Mesendoderm (in vitro differentiated cells): ENCODE measurements around the gene RAB5A.
A peak's percentile ranks its signal among the peaks of the same experiment; 100 is the strongest.
"Not testable (repeated sequence)": the region's sequence is repeated elsewhere in the genome, so short reads cannot be mapped to it uniquely, and the experiment has no call there.

Experiments used
- DNase-seq: peaks from one replicate; pipeline ENCODE4 v3.0.0; 2013
- H2AK5ac ChIP-seq: 2 replicates; pipeline ENCODE4 v1.6.1; 2013; ENCODE audit warnings: low read length, inconsistent platforms
- H2BK120ac ChIP-seq: 2 replicates; pipeline ENCODE4 v1.6.1; 2013; ENCODE audit warnings: low read depth, mild to moderate bottlenecking, low read length, moderate library complexity, mixed read lengths
- H2BK15ac ChIP-seq: replicated peaks from 2 replicates; pipeline ENCODE4 v1.6.1; 2013; ENCODE audit warnings: low read depth, mild to moderate bottlenecking, moderate library complexity
- H2BK5ac ChIP-seq: 2 replicates; pipeline ENCODE4 v1.6.1; 2013; ENCODE audit warnings: low read length, inconsistent platforms
- H3K18ac ChIP-seq: 2 replicates; pipeline ENCODE4 v1.6.1; 2013; ENCODE audit warnings: mild to moderate bottlenecking, low read length, mixed read lengths
- H3K23ac ChIP-seq: one replicate; pipeline ENCODE4 v1.6.1; 2013; ENCODE audit warnings: low read length
- H3K27ac ChIP-seq: 2 replicates; pipeline ENCODE4 v1.5.1; 2013; ENCODE audit warnings: low read depth, mild to moderate bottlenecking, inconsistent platforms, low read length, moderate library complexity
- H3K27me3 ChIP-seq: 2 replicates; pipeline ENCODE4 v1.6.1; 2013; ENCODE audit warnings: low read length, control low read depth, mild to moderate bottlenecking, inconsistent platforms; ENCODE audit not compliant: insufficient read depth, poor library complexity
- H3K36me3 ChIP-seq: 2 replicates; pipeline ENCODE4 v1.6.1; 2013; ENCODE audit warnings: low read length, inconsistent platforms; ENCODE audit not compliant: control insufficient read depth, insufficient read depth
- H3K4ac ChIP-seq: one replicate; pipeline ENCODE4 v1.6.1; 2013; ENCODE audit warnings: low read depth, mild to moderate bottlenecking, low read length, moderate library complexity
- H3K4me1 ChIP-seq: 2 replicates; pipeline ENCODE4 v1.6.1; 2013; ENCODE audit warnings: low read depth, low read length, inconsistent platforms; ENCODE audit not compliant: control insufficient read depth
- H3K4me2 ChIP-seq: 2 replicates; pipeline ENCODE4 v1.6.1; 2013; ENCODE audit warnings: low read length
- H3K4me3 ChIP-seq: 2 replicates; pipeline ENCODE4 v1.5.1; 2013; ENCODE audit warnings: mild to moderate bottlenecking, low read length
- H3K56ac ChIP-seq: one replicate; pipeline ENCODE4 v1.6.1; 2013; ENCODE audit warnings: low read length
- H3K79me1 ChIP-seq: 2 replicates; pipeline ENCODE4 v1.6.1; 2013; ENCODE audit warnings: low read length, inconsistent platforms
- H3K79me2 ChIP-seq: 2 replicates; pipeline ENCODE4 v1.6.1; 2013; ENCODE audit warnings: mild to moderate bottlenecking, low read length; ENCODE audit not compliant: control insufficient read depth, insufficient read depth
- H3K9ac ChIP-seq: 2 replicates; pipeline ENCODE4 v1.6.1; 2013; ENCODE audit warnings: low read length, inconsistent platforms
- H4K5ac ChIP-seq: one replicate; pipeline ENCODE4 v1.6.1; 2013; ENCODE audit warnings: low read length
- H4K8ac ChIP-seq: one replicate; pipeline ENCODE4 v1.6.1; 2013; ENCODE audit warnings: low read depth, mild to moderate bottlenecking, control low read depth, low read length, moderate library complexity
- WGBS: extraction: QIAGEN DNeasy Blood & Tissue Kit; methylation state at CpG from one replicate; pipeline ENCODE4 v1.1.7; 2013; ENCODE audit warnings: low lambda C conversion rate, missing lambda C conversion rate; ENCODE audit not compliant: insufficient coverage; ENCODE audit errors: extremely low coverage; 5-methylcytosine and 5-hydroxymethylcytosine counted together

Gene RAB5A

DNA sequence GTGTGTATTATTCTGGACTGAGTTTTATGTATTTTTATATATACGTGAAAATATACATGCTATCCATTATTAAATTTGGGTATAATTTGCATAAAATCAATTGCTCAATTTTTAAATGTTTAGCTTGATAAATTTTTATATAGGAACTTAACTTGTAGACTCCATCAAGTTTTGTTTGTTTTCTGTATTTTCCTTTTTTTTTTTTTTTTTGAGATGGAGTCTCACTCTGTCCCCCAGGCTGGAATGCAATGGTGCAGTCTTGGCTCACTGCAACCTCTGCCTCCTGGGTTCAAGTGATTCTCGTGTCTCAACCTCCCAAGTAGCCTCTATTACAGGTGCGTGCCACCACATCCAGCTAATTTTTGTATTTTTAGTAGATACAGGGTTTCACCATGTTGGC is 69.2 kb downstream of the RAB5A start:
- H3K4me1 ChIP-seq, H3K4me3 ChIP-seq, H2BK5ac ChIP-seq, H3K9ac ChIP-seq, H3K18ac ChIP-seq, H3K27me3 ChIP-seq, H3K27ac ChIP-seq, H4K5ac ChIP-seq, DNase-seq, H3K36me3 ChIP-seq, H2BK15ac ChIP-seq, H3K79me1 ChIP-seq, H2AK5ac ChIP-seq, H3K4ac ChIP-seq, H2BK120ac ChIP-seq, H4K8ac ChIP-seq, H3K4me2 ChIP-seq, H3K79me2 ChIP-seq, H3K56ac ChIP-seq, H3K23ac ChIP-seq: not testable (repeated sequence)
- WGBS, result no CpG with 5 or more reads among the region's 3 CpGs

DNA sequence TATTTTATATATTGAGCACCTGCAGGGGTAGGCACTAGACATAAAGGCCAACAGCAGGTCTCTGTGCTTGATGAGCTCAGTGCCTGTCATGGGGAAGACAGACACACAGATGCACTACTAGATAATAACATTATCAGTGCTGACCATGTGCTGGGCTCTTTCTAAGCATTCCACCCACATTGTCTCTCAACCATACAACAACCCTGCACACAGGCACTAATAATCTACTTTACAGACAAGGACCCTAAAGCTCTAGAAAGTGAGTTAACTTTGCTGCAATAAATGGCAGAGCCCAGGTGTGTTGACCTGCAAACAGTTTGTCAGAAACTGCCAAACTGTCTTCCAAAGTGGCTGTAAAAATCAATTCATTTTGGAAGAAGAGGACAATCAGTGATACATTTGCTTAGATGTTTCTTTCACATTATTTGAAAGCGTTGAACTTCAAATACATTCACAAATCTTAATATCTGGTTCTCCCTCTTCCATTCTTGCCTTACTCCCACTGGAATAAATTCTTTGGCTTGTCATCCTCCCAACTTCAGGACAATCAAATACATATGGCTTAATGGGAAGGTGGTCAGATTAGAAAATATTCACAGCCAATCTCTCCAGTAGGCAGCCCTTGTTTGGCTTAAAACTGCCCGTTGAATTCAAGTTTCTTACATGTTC is 76.2 kb downstream of the RAB5A start:
- H3K4me1 ChIP-seq, result no peaks in the 10 kb centered on the region
- no peak overlapping the region for H3K23ac ChIP-seq
- DNase-seq, result no peak
- no peak overlapping the region for H4K5ac ChIP-seq
- H2BK120ac ChIP-seq, result no peak overlapping the region
- no peak overlapping the region for H3K18ac ChIP-seq
- H3K27me3 ChIP-seq, result no peaks in the 10 kb centered on the region
- no peaks in the 10 kb centered on the region for H3K36me3 ChIP-seq
- H2AK5ac ChIP-seq, result no peak overlapping the region
- H4K8ac ChIP-seq, result no peak overlapping the region
- no peak overlapping the region for H3K4me2 ChIP-seq
- no peak overlapping the region for H2BK15ac ChIP-seq
- no peak overlapping the region for H3K56ac ChIP-seq
- H3K79me1 ChIP-seq, result no peaks in the 10 kb centered on the region
- no peak overlapping the region for H3K4ac ChIP-seq
- WGBS, result no CpG with 5 or more reads among the region's 2 CpGs
- H2BK5ac ChIP-seq, result no peak overlapping the region
- H3K9ac ChIP-seq, result no peak overlapping the region
- H3K27ac ChIP-seq, result no peak overlapping the region
- no peak overlapping the region for H3K4me3 ChIP-seq
- no peaks in the 10 kb centered on the region for H3K79me2 ChIP-seq

- Histone ChIP-seq H3K79me2 (no peaks in the 10 kb centered on the region), H4K8ac (no peak overlapping the region), H2BK5ac (no peak overlapping the region), H3K4me2 (no peak overlapping the region), H3K23ac (no peak overlapping the region), H4K5ac (no peak overlapping the region), H3K4me3 (no peak overlapping the region), H3K27me3 (no peaks in the 10 kb centered on the region), H3K79me1 (no peaks in the 10 kb centered on the region), H2BK120ac (no peak overlapping the region), H2AK5ac (no peak overlapping the region), H3K18ac (no peak overlapping the region), H3K4me1 (no peaks in the 10 kb centered on the region), H3K27ac (no peak overlapping the region), H2BK15ac (no peak overlapping the region), H3K9ac (no peak overlapping the region), H3K56ac (no peak overlapping the region), H3K36me3 (no peaks in the 10 kb centered on the region), H3K4ac (no peak overlapping the region)
- WGBS, result no CpG with 5 or more reads among the region's 2 CpGs
- no peak for DNase-seq
Measured at GRCh38 chr3:20023623-20024405, 76.9 kb downstream of the RAB5A start.

- H4K5ac ChIP-seq, result no peak overlapping the region
Measured at GRCh38 chr3:20027136-20027535, 80.2 kb downstream of the RAB5A start.

GRCh38 chr3:20028905-20029331 is 82.0 kb downstream of the RAB5A start:
- no peak overlapping the region for H2BK5ac ChIP-seq
- no peak overlapping the region for H2BK15ac ChIP-seq
- no peak overlapping the region for H3K56ac ChIP-seq
- H3K23ac ChIP-seq, result no peak overlapping the region
- no peak overlapping the region for H2AK5ac ChIP-seq
- H3K36me3 ChIP-seq, result no peaks in the 10 kb centered on the region
- DNase-seq, result peak; percentile 26
- WGBS, result no CpG with 5 or more reads among the region's 7 CpGs
- H3K27ac ChIP-seq, result no peak overlapping the region
- H3K79me1 ChIP-seq, result no peaks in the 10 kb centered on the region
- H4K5ac ChIP-seq, result no peak overlapping the region
- no peak overlapping the region for H2BK120ac ChIP-seq
- H3K9ac ChIP-seq, result no peak overlapping the region
- no peaks in the 10 kb centered on the region for H3K27me3 ChIP-seq
- H3K18ac ChIP-seq, result no peak overlapping the region
- H3K4me2 ChIP-seq, result no peak overlapping the region
- H3K4me1 ChIP-seq, result no peaks in the 10 kb centered on the region
- H3K4ac ChIP-seq, result no peak overlapping the region
- no peak overlapping the region for H3K4me3 ChIP-seq
- H4K8ac ChIP-seq, result no peak overlapping the region
- no peaks in the 10 kb centered on the region for H3K79me2 ChIP-seq

More at GRCh38 chr3:20027136-20027535, 80.2 kb downstream of the RAB5A start:
- H3K18ac ChIP-seq, result no peak overlapping the region
- no peaks in the 10 kb centered on the region for H3K4me1 ChIP-seq
- no CpG with 5 or more reads among the region's 4 CpGs for WGBS
- H4K8ac ChIP-seq, result no peak overlapping the region
- H2BK120ac ChIP-seq, result no peak overlapping the region
- H3K79me1 ChIP-seq, result no peaks in the 10 kb centered on the region
- no peak overlapping the region for H2AK5ac ChIP-seq
- no peak overlapping the region for H3K4ac ChIP-seq
- DNase-seq, result no peak
- no peak overlapping the region for H3K27ac ChIP-seq
- no peak overlapping the region for H3K23ac ChIP-seq
- no peak overlapping the region for H2BK5ac ChIP-seq
- H3K79me2 ChIP-seq, result no peaks in the 10 kb centered on the region
- no peak overlapping the region for H3K4me2 ChIP-seq
- no peaks in the 10 kb centered on the region for H3K36me3 ChIP-seq
- H3K4me3 ChIP-seq, result no peak overlapping the region
- no peak overlapping the region for H3K56ac ChIP-seq
- no peaks in the 10 kb centered on the region for H3K27me3 ChIP-seq
- no peak overlapping the region for H2BK15ac ChIP-seq
- no peak overlapping the region for H3K9ac ChIP-seq
